Activated CD8-positive, alpha-beta memory T cell treated with anti-CD3 and anti-CD28 coated beads, Interleukin-2, amount 10 ng/mL, durations not matched to agents 7 days and 5 days (primary cell): ENCODE results near the gene HMX3. TPM values are rescaled to one million over a fixed set of nuclear protein-coding genes. Genes with fewer than 3 reads are reported as not detected.

Experiments used
- ATAC-seq: fragments of 150-1000 bp; cut with Tn5 transposase; one replicate; pipeline ENCODE4 v1.10.0; 2021; ENCODE audit warnings: moderate library complexity
- CTCF ChIA-PET: fragments of 350-600 bp; sonication (Branson Sonifier 250); formaldehyde crosslinking; loops from one replicate; lab custom pipeline; 2021; ENCODE audit warnings: antibody characterized with exemption; lab: Charles Lee
- DNase-seq: peaks from one replicate; pipeline ENCODE4 v3.0.0-alpha.2; 2020
- H3K27ac Mint-ChIP-seq: one replicate; pipeline ENCODE4 v1.8.0; 2021; ENCODE audit warnings: mild to moderate bottlenecking, mixed read lengths
- H3K27me3 Mint-ChIP-seq: one replicate; pipeline ENCODE4 v1.8.0; 2021; ENCODE audit warnings: mixed read lengths
- H3K36me3 Mint-ChIP-seq: one replicate; pipeline ENCODE4 v1.8.0; 2021; ENCODE audit warnings: mild to moderate bottlenecking, mixed read lengths
- H3K4me1 Mint-ChIP-seq: one replicate; pipeline ENCODE4 v1.8.0; 2021; ENCODE audit warnings: mixed read lengths
- H3K4me3 Mint-ChIP-seq: one replicate; pipeline ENCODE4 v1.8.0; 2021; ENCODE audit warnings: mild to moderate bottlenecking, moderate library complexity, mixed read lengths
- H3K9me3 Mint-ChIP-seq: one replicate; pipeline ENCODE4 v1.8.0; 2022; ENCODE audit warnings: low read depth, mixed read lengths
- total RNA-seq, 2 experiments: library from RNA; stranded (reverse); gene quantifications; one replicate each; pipeline ENCODE4 v1.2.3, GENCODE V29; 2021

HMX3 gene
- total RNA-seq, 2 experiments from 2014 or later = not detected

GRCh38 chr10:123180101-123181090, 44.6 kb downstream of the HMX3 start:
- DNase-seq = no peak
- peaks cover 13% of the 10 kb centered on the region for H3K9me3 Mint-ChIP-seq
- H3K4me3 Mint-ChIP-seq = no peak overlapping the region
- peaks cover 63% of the 10 kb centered on the region for H3K36me3 Mint-ChIP-seq
- H3K4me1 Mint-ChIP-seq = no peaks in the 10 kb centered on the region
- no peak overlapping the region for H3K27ac Mint-ChIP-seq
- CTCF ChIA-PET = no interaction called here
- H3K27me3 Mint-ChIP-seq = no peaks in the 10 kb centered on the region
- no peak for ATAC-seq

DNA sequence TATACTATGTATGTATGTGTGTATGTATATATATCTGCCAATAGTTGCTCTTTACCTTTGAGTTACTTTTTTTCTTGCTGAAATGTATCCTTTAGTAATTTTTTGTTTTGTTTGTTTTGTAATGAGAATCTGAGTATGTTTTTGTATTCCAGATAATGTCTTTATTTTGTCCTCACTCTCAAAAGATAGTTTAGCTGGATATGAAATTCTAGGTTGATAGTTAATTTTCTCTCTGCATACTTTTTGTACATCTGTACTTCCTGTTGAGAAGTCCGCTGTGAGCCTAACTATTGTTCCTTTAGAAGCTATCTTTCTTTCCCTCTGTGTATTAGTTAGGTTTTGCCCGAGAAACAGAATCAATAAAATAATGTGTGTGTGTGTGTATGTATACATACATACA, 48.0 kb downstream of the HMX3 start:
- no peak overlapping the region for H3K4me3 Mint-ChIP-seq
- ATAC-seq = no peak
- DNase-seq = no peak
- peaks cover 58% of the 10 kb centered on the region for H3K36me3 Mint-ChIP-seq
- H3K9me3 Mint-ChIP-seq = peaks cover 12% of the 10 kb centered on the region
- H3K27ac Mint-ChIP-seq = no peak overlapping the region
- no peaks in the 10 kb centered on the region for H3K27me3 Mint-ChIP-seq
- no peaks in the 10 kb centered on the region for H3K4me1 Mint-ChIP-seq
- CTCF ChIA-PET = no interaction called here

- Mint-ChIP-seq H3K4me1 (no peaks in the 10 kb centered on the region), H3K36me3 (peaks cover 54% of the 10 kb centered on the region), H3K27me3 (no peaks in the 10 kb centered on the region), H3K9me3 (peaks cover 12% of the 10 kb centered on the region), H3K27ac (no peak overlapping the region), H3K4me3 (no peak overlapping the region)
- ATAC-seq = no peak
- DNase-seq = no peak
- CTCF ChIA-PET = no interaction called here
These were observed 52.0 kb downstream of the HMX3 start for GRCh38 chr10:123187781-123188180.

Other genes with a start within 250 kb of the HMX3 start
- not detected for gene FAM24A, start 225.4 kb upstream of the HMX3 start, total RNA-seq
- 10 to 100 TPM in 1 of 2 experiments, 1 to 10 TPM in 1; 9.5 to 11.8 TPM for gene C10orf88, start 181.7 kb upstream of the HMX3 start, total RNA-seq
- gene PSTK, start 155.6 kb upstream of the HMX3 start, total RNA-seq = 1 to 10 TPM; 2.8 to 4.5 TPM
- gene IKZF5, start 127.2 kb upstream of the HMX3 start, total RNA-seq = 10 to 100 TPM; 12.0 to 18.0 TPM
- gene ACADSB, start 127.0 kb upstream of the HMX3 start, total RNA-seq = 10 to 100 TPM; 17.4 to 20.6 TPM
- not detected for gene HMX2, start 12.2 kb downstream of the HMX3 start, total RNA-seq
- gene BUB3, start 18.4 kb downstream of the HMX3 start, total RNA-seq = 100 to 1,000 TPM; 282 to 319 TPM